Adipose tissue (tissue), 3 donors: ENCODE results near the gene KLRG1. TPM values are rescaled to one million over a fixed set of nuclear protein-coding genes. Genes with fewer than 3 reads are reported as not detected.

Experiments used
- H3K27ac ChIP-seq: one replicate; pipeline ENCODE4 v1.5.1; 2013; ENCODE audit warnings: low read depth, low read length
- WGBS, 3 donors: extraction: QIAGEN DNeasy Blood & Tissue Kit; methylation state at CpG; one replicate each; pipeline ENCODE4 v1.1.7; 2013; 5-methylcytosine and 5-hydroxymethylcytosine counted together
- polyA plus RNA-seq, 3 donors: library from polyadenylated mRNA; stranded (reverse); fragments of 200-250 nt; gene quantifications; one replicate each; pipeline ENCODE4 v1.2.3, GENCODE V29; 2013
- donor health status: healthy with polysubstance abuse.
- donor health status: Bipolar disorder and iron deficiency.
- donor health status: healthy.

KLRG1 gene
- 1 to 10 TPM in 2 of 3 donors, under 1 TPM in 1; 0.87 to 9.2 (median 4.2) TPM for polyA plus RNA-seq

GRCh38 chr12:8989413-8989812, at the start of gene KLRG1:
KLRG1 (plus strand) TSS chr12:8989546; CDS start chr12:8989636, 90 bp downstream.
- H3K27ac ChIP-seq: no peak within 1 kb of the TSS
- 44 to 86% (median 51%) methylated on average over 2 of the region's 2 CpGs for WGBS, 3 donors

GRCh38 chr12:8941691-8942478, 47.5 kb upstream of the KLRG1 start:
- 64 to 81% (median 70%) methylated on average over 5 of the region's 5 CpGs for WGBS, 3 donors
- H3K27ac ChIP-seq: no peak overlapping the region

GRCh38 chr12:8943565-8944186, 45.7 kb upstream of the KLRG1 start:
- H3K27ac ChIP-seq: no peak overlapping the region
- WGBS, 3 donors: 91 to 92% (median 91%) methylated on average over 10 of the region's 10 CpGs

GRCh38 chr12:8946733-8947132, 42.6 kb upstream of the KLRG1 start:
- no peak overlapping the region for H3K27ac ChIP-seq
- 73 to 81% (median 74%) methylated on average over 1 of the region's 1 CpG for WGBS, 3 donors

GRCh38 chr12:8947737-8948136, 41.6 kb upstream of the KLRG1 start:
- H3K27ac ChIP-seq: no peak overlapping the region

- peak overlapping the region; percentile 98 for H3K27ac ChIP-seq
- WGBS, 3 donors: 0 to 1% (median 1%) methylated on average over 15 of the region's 15 CpGs
Observed at GRCh38 chr12:8948701-8949341, 40.5 kb upstream of the KLRG1 start.

- WGBS, 3 donors: 0% methylated on average over 65 to 66 of the region's 66 CpGs
- H3K27ac ChIP-seq: peak within 1 kb of the TSS; percentile 98
Observed at GRCh38 chr12:8949342-8950220, 39.8 kb upstream of the KLRG1 start, which contains the start of gene M6PR. M6PR (minus strand) TSS chr12:8949645; CDS start chr12:8946404, 3,241 bp downstream.

- no peak overlapping the region for H3K27ac ChIP-seq
- WGBS, 3 donors: 0 to 1% (median 1%) methylated on average over 7 of the region's 7 CpGs
Observed at GRCh38 chr12:8950221-8950527, 39.2 kb upstream of the KLRG1 start.

GRCh38 chr12:8950702-8951478, 38.5 kb upstream of the KLRG1 start:
- H3K27ac ChIP-seq: no peak overlapping the region
- 11 to 18% (median 13%) methylated on average over 9 of the region's 9 CpGs for WGBS, 3 donors

GRCh38 chr12:8951744-8952143, 37.6 kb upstream of the KLRG1 start:
- no peak overlapping the region for H3K27ac ChIP-seq

GRCh38 chr12:8953773-8954402, 35.5 kb upstream of the KLRG1 start:
- 83 to 91% (median 85%) methylated on average over 8 of the region's 8 CpGs for WGBS, 3 donors
- H3K27ac ChIP-seq: no peak overlapping the region

More at GRCh38 chr12:8951744-8952143, 37.6 kb upstream of the KLRG1 start:
- 61 to 74% (median 71%) methylated on average over 1 of the region's 1 CpG for WGBS, 3 donors

- 94 to 97% (median 96%) methylated on average over 15 of the region's 15 CpGs for WGBS, 3 donors
- no peak overlapping the region for H3K27ac ChIP-seq
Observed at GRCh38 chr12:8956073-8956472, 33.3 kb upstream of the KLRG1 start.

GRCh38 chr12:8956772-8957171, 32.6 kb upstream of the KLRG1 start:
- 86 to 93% (median 90%) methylated on average over 7 of the region's 7 CpGs for WGBS, 3 donors
- no peak overlapping the region for H3K27ac ChIP-seq

GRCh38 chr12:8957561-8957960, 31.8 kb upstream of the KLRG1 start:
- H3K27ac ChIP-seq: no peak overlapping the region
- WGBS, 3 donors: 81 to 83% (median 81%) methylated on average over 4 of the region's 4 CpGs

GRCh38 chr12:8958066-8958465, 31.3 kb upstream of the KLRG1 start:
- H3K27ac ChIP-seq: no peak overlapping the region
- WGBS, 3 donors: 40 to 65% (median 48%) methylated on average over 2 of the region's 2 CpGs

GRCh38 chr12:8960176-8960575, 29.2 kb upstream of the KLRG1 start:
- 95 to 98% (median 96%) methylated on average over 2 of the region's 2 CpGs for WGBS, 3 donors
- H3K27ac ChIP-seq: no peak overlapping the region

GRCh38 chr12:8968761-8969160, 20.6 kb upstream of the KLRG1 start:
- H3K27ac ChIP-seq: no peak overlapping the region
